Measurements from ENCODE around the gene STEAP3. TPM values are rescaled to one million over a fixed set of nuclear protein-coding genes. Genes with fewer than 3 reads are reported as not detected.

STEAP3 gene
- total RNA-seq, 2 donors from 2014 or later: 0.10 to 0.13 TPM

DNA sequence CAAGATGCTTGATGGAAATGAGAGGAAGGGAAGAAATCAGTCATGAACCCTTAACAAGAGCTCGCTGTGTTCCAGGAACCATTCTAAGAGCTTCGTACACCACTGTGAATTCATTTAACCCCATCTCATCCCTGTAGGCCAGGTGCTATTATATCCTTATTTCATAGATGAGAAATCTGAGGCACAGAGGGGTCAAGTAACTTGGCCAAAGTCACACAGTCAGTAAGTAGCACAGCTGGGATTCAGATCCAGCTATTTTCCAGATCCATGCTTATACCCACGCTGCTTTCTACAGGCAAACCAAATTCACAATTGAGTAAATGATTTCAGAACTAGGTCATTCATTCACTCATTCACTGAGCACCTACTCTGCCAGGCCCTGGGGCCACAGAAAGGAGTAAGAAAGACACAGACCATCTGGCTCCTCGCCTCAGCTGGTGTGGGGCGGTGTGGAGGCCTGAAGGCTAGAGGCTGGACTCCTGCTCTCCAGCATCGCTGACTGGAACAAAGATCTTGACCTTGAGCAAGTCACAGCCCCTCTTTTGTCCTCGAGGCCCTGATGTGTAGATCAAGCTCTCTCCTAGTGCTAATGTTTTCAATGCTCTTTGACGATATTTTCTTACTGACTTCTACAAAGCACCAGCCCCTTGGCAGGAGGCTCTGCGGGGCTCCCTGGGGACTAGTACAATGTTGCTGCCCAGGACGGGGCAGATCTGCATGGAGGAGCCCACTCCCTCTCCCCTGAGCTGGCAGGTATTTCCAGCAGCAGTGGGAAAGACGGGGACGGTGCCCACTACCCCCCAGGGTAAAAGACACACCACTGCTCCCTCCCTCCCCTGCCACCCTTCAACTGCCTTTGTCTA lies 26.5 kb downstream of the STEAP3 start:
- Mint-ChIP-seq H3K4me3 (no peak overlapping the region), H3K4me1 (no peaks in the 10 kb centered on the region)

DNA sequence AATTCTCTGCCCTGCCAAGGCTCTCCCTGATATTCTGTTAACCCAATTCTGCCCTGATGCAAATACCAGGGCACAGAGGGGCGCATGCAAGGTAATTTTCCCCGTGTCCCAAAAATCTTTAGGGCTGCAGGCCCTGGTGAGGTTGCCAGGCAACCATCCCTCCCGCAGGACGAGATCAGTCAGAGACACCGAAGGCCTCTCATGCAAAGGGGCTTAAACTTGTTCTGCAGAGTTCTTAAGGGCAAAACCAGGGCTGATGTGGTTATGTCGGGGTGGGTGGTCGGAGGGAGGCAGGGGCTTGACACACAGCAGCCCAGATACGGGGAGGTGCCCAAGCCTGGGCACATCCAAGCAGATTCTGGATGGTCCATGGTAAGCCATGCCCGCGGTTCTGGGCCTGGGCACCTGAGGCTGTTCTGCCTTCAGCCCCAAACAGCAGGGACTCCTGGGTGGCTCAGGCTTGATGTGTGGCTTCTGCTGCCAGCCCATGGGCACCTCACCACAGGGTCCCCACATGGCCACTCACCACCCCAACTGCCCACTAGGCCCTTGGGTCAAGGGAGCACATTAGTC lies 27.2 kb downstream of the STEAP3 start:
- H3K4me3 Mint-ChIP-seq: no peak overlapping the region
- H3K9me3 ChIP-seq (ENCODE audit: control insufficient read depth, low read length, poor library complexity, severe bottlenecking): no peaks in the 10 kb centered on the region
- no peak overlapping the region for H3K27ac Mint-ChIP-seq
- no peak for ATAC-seq
- H3K36me3 Mint-ChIP-seq (ENCODE audit: low read depth): no peaks in the 10 kb centered on the region
- no peak for DNase-seq
- H3K27me3 Mint-ChIP-seq: peaks cover 36% of the 10 kb centered on the region
- H3K4me1 Mint-ChIP-seq: no peaks in the 10 kb centered on the region

More for the DNA sequence above, 26.5 kb downstream of the STEAP3 start:
- DNase-seq (no peak), ATAC-seq (no peak)
- Mint-ChIP-seq H3K36me3 (ENCODE audit: low read depth) (no peaks in the 10 kb centered on the region), H3K27me3 (peaks cover 36% of the 10 kb centered on the region), H3K27ac (no peak overlapping the region)
- no peaks in the 10 kb centered on the region for H3K9me3 ChIP-seq (ENCODE audit: control insufficient read depth, low read length, poor library complexity, severe bottlenecking)

DNA sequence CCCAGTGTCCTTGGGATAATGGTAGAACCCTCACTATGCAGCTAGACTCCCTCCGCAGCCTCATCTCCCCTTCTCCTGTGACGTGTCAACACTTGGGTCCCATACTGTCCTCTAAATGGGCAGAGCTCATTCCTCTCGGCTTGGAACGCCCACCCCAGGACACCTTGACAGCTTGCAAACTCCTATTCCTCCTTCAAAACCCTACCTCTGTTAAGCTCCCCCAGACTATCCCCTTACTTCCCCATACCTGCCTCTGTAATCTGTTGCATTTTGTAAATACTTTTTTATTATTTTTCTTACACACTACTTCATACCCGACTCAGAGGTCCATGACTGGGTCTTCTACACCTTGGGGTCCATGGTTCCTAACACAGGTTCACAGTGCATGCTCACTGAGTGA lies 28.0 kb downstream of the STEAP3 start:
- no peaks in the 10 kb centered on the region for H3K9me3 ChIP-seq (ENCODE audit: control insufficient read depth, low read length, poor library complexity, severe bottlenecking)
- Mint-ChIP-seq H3K27me3 (peaks cover 36% of the 10 kb centered on the region), H3K4me3 (no peak overlapping the region), H3K4me1 (no peaks in the 10 kb centered on the region), H3K36me3 (ENCODE audit: low read depth) (no peaks in the 10 kb centered on the region), H3K27ac (no peak overlapping the region)
- DNase-seq: no peak
- no peak for ATAC-seq

DNA sequence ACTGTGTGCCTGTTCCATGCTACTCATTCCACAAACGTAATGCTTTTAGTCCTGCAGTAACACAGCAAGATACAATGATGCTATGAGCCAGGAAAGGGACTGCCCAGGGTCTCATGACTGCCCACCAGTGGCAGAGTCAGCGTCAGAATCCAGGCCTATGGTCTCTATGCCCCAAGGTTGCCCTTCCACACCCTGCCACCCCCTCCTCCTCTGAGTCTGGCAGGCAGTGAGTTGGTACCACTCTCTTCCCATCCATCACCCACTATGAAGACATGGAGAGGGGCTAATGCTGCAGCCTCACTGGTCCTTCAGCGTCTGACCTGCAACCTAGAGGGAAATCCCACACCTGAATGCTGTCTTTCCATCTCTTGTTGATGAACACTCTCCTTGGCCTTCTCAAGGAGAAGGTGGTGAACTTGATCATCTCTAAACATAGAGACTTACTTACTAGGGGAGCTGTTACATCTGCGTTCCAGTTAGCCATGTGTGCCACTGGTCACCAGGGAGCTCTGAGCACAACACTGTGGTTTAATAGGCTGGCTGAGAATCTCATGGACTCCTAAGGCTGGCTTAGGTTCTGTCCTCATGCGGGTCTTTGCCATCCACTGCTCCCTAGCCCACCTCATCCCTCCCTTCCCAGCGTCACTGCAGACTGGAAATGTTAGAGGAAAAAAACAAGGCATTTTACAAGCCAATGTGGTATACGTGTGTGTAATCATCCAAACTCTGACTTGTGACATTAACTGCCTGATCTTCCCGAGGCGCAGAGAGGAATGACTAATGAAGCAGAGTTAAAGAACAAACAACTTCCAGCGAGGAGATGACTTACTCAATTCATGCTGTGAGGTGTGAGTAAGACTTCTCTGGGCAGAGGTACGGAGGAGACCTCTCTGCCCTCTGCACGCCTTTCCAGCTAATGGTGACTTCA lies 28.8 kb downstream of the STEAP3 start:
- DNase-seq: no peak
- H3K9me3 ChIP-seq (ENCODE audit: control insufficient read depth, low read length, poor library complexity, severe bottlenecking): no peaks in the 10 kb centered on the region
- Mint-ChIP-seq H3K4me3 (no peak overlapping the region), H3K4me1 (no peaks in the 10 kb centered on the region), H3K27me3 (peaks cover 36% of the 10 kb centered on the region), H3K36me3 (ENCODE audit: low read depth) (no peaks in the 10 kb centered on the region), H3K27ac (no peak overlapping the region)
- ATAC-seq: no peak

DNA sequence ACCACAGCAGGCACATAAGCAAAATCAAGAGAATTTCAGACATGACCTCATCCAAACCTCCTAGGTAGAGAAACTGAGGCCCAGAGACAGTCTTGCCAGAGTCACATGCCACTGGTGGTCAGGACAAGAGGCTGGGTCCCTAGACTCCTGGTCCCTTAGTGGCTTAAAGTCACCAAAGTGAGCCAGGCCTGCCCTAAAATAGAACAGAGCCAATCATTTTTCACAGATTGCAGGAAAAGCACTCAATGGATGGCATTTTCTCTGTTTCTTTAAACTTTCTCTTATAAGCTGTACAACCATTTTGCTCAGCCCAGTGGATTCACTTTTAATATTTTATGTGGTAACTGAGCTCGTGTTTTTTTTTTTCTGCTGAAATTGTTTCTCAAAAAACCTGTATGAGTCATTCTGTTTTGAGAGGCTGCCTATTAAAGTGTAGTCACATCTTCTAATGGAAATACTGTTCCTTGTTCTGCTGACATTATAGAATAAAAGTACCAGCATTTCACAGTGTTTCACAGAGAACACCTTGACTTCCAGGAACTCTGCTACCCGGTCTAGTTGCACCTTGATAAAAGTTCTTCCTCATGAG lies 29.6 kb downstream of the STEAP3 start:
- Mint-ChIP-seq H3K27me3 (peaks cover 34% of the 10 kb centered on the region), H3K27ac (no peak overlapping the region), H3K36me3 (ENCODE audit: low read depth) (no peaks in the 10 kb centered on the region), H3K4me3 (no peak overlapping the region), H3K4me1 (no peaks in the 10 kb centered on the region)
- DNase-seq (no peak), ATAC-seq (no peak)
- no peaks in the 10 kb centered on the region for H3K9me3 ChIP-seq (ENCODE audit: control insufficient read depth, low read length, poor library complexity, severe bottlenecking)

DNA sequence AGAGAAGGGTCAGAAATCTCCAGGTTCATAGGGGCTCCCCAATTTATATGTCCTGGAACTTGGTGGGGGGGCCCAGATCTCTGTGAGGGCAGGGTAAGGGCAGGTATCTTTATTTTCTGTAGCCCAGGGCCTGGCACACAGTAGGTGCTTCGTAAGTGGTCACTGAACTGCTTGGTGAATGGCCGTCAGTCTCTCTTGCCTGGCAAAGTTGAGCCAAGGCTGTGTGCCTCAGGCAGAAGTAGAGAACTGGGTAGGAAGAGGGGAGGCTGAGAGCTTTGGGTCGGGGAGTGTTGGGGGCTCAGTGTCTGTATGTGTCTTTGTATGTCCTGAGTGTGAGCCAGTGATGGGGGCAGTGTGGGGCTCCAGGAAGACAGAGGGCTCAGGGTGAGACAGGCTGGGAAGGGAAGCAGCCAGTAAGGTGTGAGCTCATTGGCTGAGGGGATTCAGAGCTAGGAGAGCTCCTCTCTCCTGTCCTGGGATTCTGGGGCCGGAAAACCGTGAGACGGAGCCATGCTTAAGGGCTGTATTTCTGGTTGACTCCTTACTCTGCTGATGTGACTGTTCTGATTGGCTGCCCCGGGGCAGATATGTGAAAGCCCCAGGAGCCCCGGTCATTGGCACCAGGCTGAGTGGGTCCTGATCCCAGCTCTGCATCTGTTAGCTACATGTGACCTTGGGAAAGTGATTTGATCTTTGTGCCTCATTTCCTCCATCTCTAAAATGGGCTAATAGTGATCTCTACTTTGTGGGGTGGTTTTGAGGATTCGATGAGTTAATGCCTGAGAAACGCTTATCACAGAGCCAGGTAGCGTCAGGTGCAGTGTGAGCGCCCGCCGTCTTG lies 30.3 kb downstream of the STEAP3 start:
- Mint-ChIP-seq H3K4me1 (no peaks in the 10 kb centered on the region), H3K27me3 (peaks cover 26% of the 10 kb centered on the region), H3K27ac (no peak overlapping the region), H3K4me3 (no peak overlapping the region), H3K36me3 (ENCODE audit: low read depth) (no peaks in the 10 kb centered on the region)
- no peaks in the 10 kb centered on the region for H3K9me3 ChIP-seq (ENCODE audit: control insufficient read depth, low read length, poor library complexity, severe bottlenecking)
- DNase-seq (no peak), ATAC-seq (no peak)

DNA sequence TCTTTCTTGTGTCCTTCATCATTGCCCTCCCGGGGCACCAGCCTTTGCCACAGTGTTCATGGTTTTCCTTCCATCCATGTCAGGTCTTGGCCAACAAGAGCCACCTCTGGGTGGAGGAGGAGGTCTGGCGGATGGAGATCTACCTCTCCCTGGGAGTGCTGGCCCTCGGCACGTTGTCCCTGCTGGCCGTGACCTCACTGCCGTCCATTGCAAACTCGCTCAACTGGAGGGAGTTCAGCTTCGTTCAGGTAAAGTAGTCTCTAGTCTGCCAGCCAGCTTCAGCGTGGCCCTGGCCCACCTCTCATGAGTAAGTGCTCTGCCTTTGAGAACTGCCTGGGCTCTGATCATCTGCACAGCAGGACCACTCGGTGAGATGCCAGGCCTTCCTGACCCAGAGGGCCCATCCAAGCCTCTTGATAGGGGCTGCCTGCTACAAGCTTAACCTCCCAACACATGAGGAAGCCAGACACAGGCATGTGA lies 31.0 kb downstream of the STEAP3 start:
- Mint-ChIP-seq H3K27ac (no peak overlapping the region), H3K4me1 (no peaks in the 10 kb centered on the region), H3K36me3 (ENCODE audit: low read depth) (no peaks in the 10 kb centered on the region), H3K27me3 (peaks cover 20% of the 10 kb centered on the region), H3K4me3 (no peak overlapping the region)
- no peaks in the 10 kb centered on the region for H3K9me3 ChIP-seq (ENCODE audit: control insufficient read depth, low read length, poor library complexity, severe bottlenecking)
- no peak for ATAC-seq
- no peak for DNase-seq

DNA sequence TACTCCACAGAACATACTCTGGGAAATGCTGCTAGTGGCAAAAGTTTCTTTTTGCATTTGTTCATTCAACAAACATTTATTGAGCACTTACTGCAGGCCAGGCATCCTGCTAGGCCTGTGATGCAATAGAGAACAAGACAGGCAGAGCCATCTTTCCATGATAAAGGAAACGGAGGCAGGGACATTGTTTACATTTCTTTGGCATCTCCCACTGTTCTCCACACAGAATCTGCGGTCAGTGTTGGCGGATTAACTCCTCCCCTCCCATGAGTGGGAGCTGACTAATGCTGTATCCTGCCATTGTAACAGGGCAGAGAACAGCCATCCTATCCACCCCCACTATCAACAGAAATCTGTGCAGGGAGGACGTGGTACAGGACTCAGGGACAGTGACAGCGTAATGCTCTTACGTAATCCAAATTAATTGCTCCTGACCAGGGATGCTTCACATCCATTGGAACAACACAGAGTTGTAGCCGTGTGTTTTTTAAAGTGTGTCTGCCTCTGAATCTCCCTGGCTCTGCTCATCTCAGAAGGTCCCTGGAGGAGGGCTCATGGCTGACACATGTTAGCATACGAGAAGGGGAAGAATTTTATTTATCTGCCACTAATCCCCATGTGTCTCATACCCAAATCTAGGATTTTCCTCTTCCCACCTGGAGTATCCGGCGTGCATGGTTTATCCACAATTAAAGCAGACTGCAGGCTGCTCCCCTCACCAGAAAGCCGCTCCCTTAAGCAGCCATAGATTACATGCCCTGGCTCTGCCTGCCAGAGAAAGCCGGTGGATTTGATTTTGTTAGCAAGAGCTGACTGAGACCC lies 32.3 kb downstream of the STEAP3 start:
- no peak for DNase-seq
- no peaks in the 10 kb centered on the region for H3K4me1 Mint-ChIP-seq
- no peaks in the 10 kb centered on the region for H3K9me3 ChIP-seq (ENCODE audit: control insufficient read depth, low read length, poor library complexity, severe bottlenecking)
- no peak overlapping the region for H3K4me3 Mint-ChIP-seq
- H3K36me3 Mint-ChIP-seq (ENCODE audit: low read depth): no peaks in the 10 kb centered on the region
- H3K27me3 Mint-ChIP-seq: peaks cover 15% of the 10 kb centered on the region
- no peak for ATAC-seq
- H3K27ac Mint-ChIP-seq: no peak overlapping the region

DNA sequence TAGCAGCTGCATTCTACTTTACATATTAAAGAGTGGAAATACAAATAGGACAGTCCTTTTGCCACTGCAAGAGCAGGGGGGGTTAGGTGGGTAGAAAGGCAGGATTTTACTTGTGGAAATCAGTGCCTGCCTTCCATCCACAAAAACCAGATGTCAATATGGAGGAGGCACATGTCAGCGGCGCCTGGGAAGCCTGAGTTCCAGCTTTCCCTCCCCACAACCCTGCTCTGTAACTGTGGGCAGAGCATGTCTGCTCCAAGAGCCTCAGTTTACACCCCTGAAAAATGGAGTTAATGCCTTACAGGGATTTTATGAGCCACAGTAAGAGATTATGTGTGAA lies 32.9 kb downstream of the STEAP3 start:
- ATAC-seq: no peak
- no peak for DNase-seq
- H3K9me3 ChIP-seq (ENCODE audit: control insufficient read depth, low read length, poor library complexity, severe bottlenecking): no peaks in the 10 kb centered on the region
- no peak overlapping the region for H3K27ac Mint-ChIP-seq
- H3K27me3 Mint-ChIP-seq: peaks cover 15% of the 10 kb centered on the region
- no peaks in the 10 kb centered on the region for H3K4me1 Mint-ChIP-seq
- no peak overlapping the region for H3K4me3 Mint-ChIP-seq
- H3K36me3 Mint-ChIP-seq (ENCODE audit: low read depth): no peaks in the 10 kb centered on the region

DNA sequence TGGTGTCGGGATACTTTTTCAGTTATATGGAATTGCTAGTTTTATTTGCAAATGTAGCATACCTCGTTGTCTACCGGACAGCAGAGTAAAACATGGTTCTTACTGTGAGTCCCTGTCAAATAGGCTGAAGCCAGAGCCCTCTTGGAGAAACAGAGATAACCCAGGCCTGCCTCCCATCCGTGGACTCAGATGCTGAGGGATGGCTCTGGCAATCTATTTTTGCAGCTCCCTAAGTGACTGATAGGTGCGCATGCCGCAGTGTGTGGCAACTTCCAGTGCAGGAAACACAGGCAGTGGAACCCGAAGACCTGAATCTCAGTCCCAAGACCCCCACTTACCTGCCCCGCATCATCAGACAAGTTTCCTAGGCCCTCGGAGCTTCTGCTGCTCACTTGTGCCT lies 33.6 kb downstream of the STEAP3 start:
- ATAC-seq (no peak), DNase-seq (no peak)
- no peaks in the 10 kb centered on the region for H3K36me3 Mint-ChIP-seq (ENCODE audit: low read depth)
- H3K27ac Mint-ChIP-seq: no peak overlapping the region
- no peaks in the 10 kb centered on the region for H3K9me3 ChIP-seq (ENCODE audit: control insufficient read depth, low read length, poor library complexity, severe bottlenecking)
- no peak overlapping the region for H3K4me3 Mint-ChIP-seq
- H3K4me1 Mint-ChIP-seq: no peaks in the 10 kb centered on the region
- peaks cover 11% of the 10 kb centered on the region for H3K27me3 Mint-ChIP-seq

DNA sequence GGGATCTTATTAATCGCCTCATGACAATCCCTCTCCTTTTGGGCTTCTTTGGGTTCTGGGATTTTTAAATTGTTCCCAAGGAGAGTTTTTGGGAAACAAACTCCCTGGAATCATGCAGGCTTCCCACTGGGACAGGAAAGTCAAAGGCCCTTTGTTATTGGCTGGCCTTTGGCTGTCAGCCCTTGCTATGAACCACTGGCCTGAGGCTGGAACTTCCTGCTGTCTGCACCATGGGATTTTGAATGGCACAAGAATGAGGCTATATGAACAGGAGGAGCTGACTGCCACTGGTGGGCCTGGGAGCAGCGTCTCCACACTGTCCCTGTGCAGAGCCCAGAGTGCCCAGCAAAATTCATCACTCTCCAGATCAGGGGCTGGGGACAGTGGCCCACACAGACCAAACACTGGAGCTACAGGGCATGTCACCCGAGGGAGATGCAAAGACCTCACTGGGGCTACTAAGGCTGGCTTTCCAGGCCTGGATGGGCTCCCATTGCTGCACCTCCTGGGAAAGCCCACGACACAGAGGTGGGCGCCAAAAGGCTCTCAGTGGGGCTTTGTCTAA lies 35.7 kb downstream of the STEAP3 start:
- no peak overlapping the region for H3K4me3 Mint-ChIP-seq
- no peak for ATAC-seq
- H3K27ac Mint-ChIP-seq: no peak overlapping the region
- H3K36me3 Mint-ChIP-seq (ENCODE audit: low read depth): no peaks in the 10 kb centered on the region
- H3K9me3 ChIP-seq (ENCODE audit: control insufficient read depth, low read length, poor library complexity, severe bottlenecking): no peaks in the 10 kb centered on the region
- no peaks in the 10 kb centered on the region for H3K4me1 Mint-ChIP-seq
- H3K27me3 Mint-ChIP-seq: peaks cover 11% of the 10 kb centered on the region
- DNase-seq: no peak

Data from T-helper 17 cell (primary cell).